Fibroblast of mammary gland (primary cell): ENCODE measurements around the gene AZU1.

Experiments used
- DNase-seq: peaks from one replicate; pipeline ENCODE4 v3.0.0-alpha.2; 2010; ENCODE audit warnings: low read depth
- H3K4me3 ChIP-seq: 2 replicates; pipeline ENCODE4 v1.5.1; 2011; ENCODE audit warnings: low read depth, mild to moderate bottlenecking, low read length, moderate library complexity; ENCODE audit not compliant: control insufficient read depth
- CTCF ChIP-seq: conservative IDR thresholded peaks from 2 replicates; pipeline ENCODE4 v1.5.1; 2011; ENCODE audit warnings: low read depth, low read length, inconsistent platforms; ENCODE audit not compliant: control insufficient read depth, insufficient read depth

The AZU1 gene

DNA sequence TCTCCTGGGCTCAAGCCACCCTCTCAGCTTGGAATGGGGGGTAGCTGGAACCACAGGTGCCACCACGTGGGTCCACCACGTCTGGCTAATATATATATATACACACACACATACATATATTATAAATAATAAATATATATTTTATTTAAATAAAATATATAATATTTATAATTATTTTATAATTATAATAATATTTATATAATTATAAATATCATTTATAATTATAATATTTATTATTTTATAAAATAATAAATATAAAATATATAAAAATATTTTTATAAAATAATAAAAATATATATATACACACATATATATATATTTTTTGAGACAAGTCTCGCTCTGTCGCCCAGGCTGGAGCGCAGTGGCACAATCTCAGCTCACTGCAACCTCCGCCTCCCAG lies 26.9 kb downstream of the AZU1 start:
- no peak overlapping the region for H3K4me3 ChIP-seq
- DNase-seq: no peak
- no peak for TF ChIP-seq CTCF

DNA sequence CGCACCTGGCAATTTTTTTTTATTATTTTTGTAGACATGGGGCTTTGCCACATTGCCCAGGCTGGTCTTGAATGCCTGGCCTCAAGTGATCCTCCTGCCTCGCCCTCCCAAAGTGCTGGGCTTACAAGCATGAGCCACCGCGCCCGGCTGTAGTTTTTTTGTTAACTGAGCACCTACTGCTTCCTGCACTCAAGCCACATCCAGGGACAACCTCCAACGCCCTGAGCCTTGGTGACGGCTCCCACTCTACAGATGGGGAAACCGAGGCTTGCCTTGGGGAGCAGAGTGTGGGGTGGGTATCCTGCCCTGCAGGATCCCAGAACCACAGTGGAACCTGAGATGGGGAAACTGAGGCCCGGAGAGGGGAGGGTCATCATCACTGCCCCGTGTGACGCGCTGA lies 27.5 kb downstream of the AZU1 start:
- no peak for TF ChIP-seq CTCF
- no peak overlapping the region for H3K4me3 ChIP-seq
- no peak for DNase-seq

- no peak for DNase-seq
- no peak overlapping the region for H3K4me3 ChIP-seq
- TF ChIP-seq CTCF: no peak
These were observed 28.0 kb downstream of the AZU1 start for GRCh38 chr19:855566-856120.

DNA sequence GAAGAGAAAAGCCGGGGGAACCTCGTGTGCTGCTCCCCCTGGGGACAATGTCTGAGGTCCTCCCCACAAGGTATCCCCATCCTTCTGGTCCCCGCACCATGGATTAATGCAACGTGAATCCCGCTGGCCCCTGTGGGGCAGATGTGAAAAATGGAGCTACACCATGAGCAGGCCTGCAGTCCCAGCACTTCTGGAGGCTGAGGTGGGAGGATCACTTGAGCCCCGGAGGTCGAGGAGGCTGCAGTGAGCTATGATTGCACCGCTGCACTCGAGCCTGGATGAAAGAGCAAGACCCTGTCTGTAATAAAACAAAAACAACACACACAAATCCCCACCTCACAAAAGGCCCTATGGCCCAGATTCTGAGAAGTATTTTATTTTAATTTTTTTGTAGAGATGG lies 30.6 kb downstream of the AZU1 start:
- DNase-seq: no peak
- no peak for TF ChIP-seq CTCF
- H3K4me3 ChIP-seq: no peak overlapping the region

GRCh38 chr19:858868-859843 lies 31.5 kb downstream of the AZU1 start, which contains the start of gene CFD:
Gene CFD, plus strand, starts transcription at chr19:859664. Its CDS starts 26 bp downstream, at chr19:859690.
- peak; percentile 47 for DNase-seq
- no peak for TF ChIP-seq CTCF
- H3K4me3 ChIP-seq: peak within 1 kb of the TSS; percentile 19

GRCh38 chr19:861141-861755 lies 33.6 kb downstream of the AZU1 start:
- DNase-seq: no peak
- no peak for TF ChIP-seq CTCF
- no peak overlapping the region for H3K4me3 ChIP-seq
